HUDEP-2 (cell line): ENCODE data around the gene TMEM187.

Experiments
- DNase-seq, 76 experiments: peaks; one replicate each; lab custom pipeline; 2025; ENCODE audit not compliant: unreplicated experiment in 76 of 76; lab: John Stamatoyannopoulos, UW

The TMEM187 gene

DNA sequence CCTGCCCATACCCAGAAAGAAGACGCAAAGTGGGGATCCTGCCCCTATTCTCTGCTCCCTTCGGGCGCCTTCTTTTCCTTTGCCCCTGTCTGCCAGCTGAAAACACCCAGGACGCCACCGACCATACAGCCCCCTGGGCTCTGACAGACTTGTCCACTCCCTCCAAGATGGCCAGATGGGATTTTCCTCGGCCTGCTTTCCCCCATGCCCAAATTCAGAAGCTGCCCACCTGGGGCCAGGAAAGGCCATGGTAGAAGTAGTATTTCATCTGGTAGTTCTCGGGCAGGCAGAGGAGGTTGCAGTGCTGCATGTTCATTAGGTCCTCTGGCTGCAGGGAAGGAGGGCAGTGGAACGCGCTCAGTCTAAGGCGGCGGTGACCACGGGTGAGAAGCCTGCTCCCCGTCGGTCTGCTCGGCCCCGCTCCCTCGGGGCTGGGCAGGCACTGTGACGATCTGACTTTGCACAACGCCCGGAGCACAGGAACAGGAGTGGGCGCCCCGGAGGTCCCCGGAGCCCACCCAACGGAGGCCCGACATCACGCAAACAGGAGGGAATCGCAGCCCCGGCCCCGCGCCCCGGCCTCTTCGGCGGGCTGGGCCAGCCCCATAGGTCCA is 38.3 kb upstream of the TMEM187 start:
- DNase-seq = no peak

- peak in 61 of 76 experiments; percentile 2 to 75 (median 48) for DNase-seq
Observed at GRCh38 chrX:153934762-153935325, 37.7 kb upstream of the TMEM187 start, which contains the start of gene NAA10. Gene NAA10 (minus strand): TSS chrX:153935037. CDS start chrX:153934904, 133 bp downstream.

DNA sequence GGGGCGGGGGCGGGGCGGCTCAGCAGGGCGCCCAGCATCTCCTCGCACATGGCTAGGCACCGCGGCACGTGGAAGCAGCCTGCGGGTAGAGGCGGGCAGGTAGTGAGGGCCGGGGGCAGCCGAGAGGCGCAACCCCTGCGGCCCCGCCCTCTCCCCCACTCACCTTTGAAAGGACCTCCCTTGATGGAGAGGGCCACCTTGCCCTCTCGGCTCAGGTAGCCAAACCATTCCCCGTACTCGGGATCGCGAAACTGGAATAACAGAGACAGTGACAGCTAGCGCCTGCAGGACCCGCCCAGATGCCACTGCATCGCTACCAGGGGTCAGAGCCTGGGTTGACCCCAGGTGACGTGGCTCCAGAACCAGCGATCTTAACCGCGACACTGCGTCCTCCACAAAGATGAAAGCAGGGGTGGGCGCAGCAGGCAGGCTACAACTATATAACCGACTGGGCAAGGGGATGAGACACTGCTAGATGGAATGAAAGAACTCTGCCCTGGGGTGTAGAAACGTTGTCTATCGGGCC is 37.2 kb upstream of the TMEM187 start:
- no peak for DNase-seq

DNA sequence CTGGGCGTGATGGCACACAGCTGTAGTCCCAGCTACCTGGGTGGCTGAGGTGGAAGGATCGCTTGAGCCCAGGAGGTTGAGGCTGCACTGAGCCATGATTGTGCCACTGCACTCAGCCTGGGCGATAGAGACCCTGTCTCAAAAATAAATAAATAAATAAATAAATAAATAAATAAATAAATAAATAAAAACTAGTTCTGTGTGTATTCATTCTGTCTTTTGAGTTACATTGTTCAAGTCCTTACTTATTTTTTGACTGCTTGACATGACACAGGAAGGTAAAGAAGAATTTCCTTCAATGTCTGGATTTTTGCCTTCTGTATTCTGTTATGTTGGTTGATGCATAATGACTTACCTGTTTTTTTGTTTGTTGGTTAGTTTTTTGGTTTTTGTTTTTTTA is 35.5 kb upstream of the TMEM187 start:
- DNase-seq = no peak

- no peak for DNase-seq
Observed at GRCh38 chrX:153938226-153938786, 34.2 kb upstream of the TMEM187 start.

DNA sequence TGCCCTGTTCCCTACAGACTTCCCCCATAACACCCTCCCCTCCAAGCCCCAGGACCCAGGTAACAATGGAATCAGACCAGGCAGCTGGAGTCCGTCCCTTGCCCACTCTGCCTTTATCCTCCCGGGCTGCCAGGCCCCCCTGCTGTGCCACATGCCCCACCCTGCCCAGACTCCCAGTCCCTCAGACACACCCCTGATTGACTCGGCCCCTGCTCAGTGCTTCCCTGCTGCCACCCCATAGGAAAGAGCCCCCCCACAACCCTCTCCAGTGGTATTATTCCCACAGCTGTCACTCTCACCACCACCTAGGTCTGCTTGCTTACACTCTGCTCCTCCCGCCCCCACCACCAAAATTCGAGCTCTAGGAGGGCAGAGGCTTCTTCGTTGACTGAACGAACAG is 33.0 kb upstream of the TMEM187 start:
- no peak for DNase-seq

- peak in 1 of 76 experiments; percentile 0 for DNase-seq
Observed at GRCh38 chrX:153941336-153942252, 31.0 kb upstream of the TMEM187 start.

- peak in 34 of 76 experiments; percentile 0 to 50 (median 20) for DNase-seq
Observed at GRCh38 chrX:153944140-153944799, 28.3 kb upstream of the TMEM187 start, which contains the start of gene RENBP. Gene RENBP (minus strand): TSS chrX:153944643. CDS start chrX:153944610, 33 bp downstream.

GRCh38 chrX:153944800-153945150 is 27.8 kb upstream of the TMEM187 start:
- DNase-seq = no peak

DNA sequence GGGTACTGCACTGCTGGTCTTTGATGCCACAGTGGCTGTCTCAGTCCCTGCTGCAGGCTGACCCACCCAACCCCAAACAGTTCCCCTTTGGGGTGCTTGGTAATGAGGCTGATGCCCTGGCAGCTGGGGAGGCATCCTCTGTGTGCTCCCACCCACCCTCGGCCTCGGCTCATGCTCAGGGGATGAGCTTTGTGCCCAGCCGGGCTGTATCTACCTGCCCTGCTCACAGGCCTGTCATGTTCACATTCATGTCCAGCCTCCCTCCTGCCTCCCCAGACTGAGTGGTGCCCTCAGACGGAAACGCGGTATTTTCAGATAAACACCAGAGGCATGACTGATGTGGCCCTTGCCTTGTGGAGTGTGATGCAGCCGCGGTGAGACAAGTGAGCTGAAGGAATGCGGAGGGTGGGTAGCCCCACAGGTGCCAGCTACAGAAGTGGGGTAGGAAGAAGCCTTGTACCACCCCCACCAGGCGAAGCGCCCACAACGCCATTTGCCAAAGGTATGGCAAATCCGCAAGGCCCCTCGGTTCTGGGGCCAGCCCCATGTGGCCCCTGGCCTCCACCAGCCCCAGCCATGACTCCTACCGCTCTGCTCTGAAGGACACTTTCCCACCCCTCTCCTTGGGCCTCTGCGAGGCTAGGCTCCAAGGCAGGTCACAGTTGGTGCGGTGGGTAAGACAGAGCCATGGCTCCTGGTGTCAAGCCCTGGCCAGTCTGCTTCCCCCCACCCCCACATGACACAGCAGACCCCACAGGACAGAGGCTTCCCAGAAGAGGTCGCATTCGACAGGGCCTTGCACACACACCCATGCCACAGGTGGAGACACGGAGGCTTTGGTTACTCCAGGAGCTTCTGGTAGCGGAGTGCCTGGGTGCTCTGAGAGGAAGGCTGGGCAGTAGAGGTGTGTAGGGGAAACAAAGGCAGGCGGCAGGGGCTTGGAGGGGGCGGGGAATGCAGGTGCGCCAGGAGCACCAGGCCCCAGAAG is 26.3 kb upstream of the TMEM187 start:
- DNase-seq = no peak

- peak in 70 of 76 experiments; percentile 4 to 80 (median 58) for DNase-seq
Observed at GRCh38 chrX:153947009-153947769, 25.4 kb upstream of the TMEM187 start.

DNA sequence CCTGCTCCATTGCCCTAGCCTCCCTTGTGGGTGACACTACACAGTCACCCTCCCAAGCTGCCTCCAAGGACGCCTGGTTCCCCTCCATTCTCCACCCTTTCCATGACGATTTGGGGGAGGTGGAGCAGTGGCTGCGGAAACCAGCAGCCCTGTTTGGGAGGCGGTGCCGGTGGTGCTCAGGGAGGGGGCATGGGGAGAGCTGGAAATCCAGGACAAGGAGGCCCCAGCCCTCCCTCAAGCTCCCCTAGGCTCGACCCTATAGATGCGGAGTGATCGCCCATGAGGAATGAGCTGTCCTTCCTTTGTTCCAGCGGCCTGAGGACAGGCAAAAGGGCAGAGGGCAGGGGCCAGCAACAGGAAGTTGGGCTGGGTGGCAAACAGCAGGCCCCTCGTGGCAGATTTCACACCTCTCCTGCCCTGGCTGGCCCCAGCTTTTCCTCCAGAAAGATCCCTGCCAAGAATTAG is 24.5 kb upstream of the TMEM187 start:
- no peak for DNase-seq

DNA sequence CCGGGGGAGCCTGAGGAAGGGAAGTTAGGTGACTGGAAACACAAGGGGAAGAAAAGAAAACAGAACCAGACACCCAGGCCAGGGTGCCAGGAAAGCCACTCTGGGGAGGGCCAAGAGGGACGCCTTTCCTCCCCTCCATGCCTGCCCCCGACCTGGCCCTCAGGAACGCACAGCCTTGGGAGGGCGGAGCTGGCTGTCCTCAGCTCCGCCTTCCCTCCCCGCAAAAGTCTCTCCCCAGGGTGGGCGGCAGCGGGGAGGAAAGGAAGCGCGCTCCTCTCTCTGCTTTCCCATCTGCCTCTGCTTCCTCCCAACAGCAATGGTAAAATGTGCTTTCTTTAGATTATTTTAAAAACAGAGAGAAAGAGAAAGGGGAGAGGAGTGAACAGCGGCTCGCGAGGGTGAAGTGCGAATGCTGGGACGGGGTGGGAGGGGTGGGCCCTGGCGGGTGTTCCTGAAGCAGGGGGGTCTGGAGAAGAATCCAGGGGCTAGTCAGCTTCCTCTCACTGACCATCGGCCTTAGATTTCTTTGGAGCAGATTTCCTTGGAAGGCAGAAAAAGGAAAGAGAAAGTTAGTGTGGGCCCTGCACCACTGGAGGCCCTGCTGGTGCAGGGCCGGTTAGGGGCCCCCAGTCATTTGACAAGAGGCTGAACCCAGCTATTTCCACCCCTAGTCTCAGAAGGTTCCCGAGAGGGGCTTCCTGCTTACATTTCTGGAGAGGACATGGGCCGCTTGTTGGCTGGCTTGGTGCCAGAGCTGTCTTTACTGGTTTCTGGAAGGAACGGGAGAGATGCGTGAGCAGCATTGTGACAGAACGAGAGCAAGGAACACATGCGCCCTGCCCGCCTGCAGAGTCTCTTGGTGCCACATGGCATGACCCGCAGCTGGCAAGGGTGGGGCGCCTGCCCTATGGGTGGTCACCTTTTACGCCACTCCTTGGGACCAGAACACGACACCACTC is 23.4 kb upstream of the TMEM187 start:
- no peak for DNase-seq

GRCh38 chrX:153950127-153950526 is 22.4 kb upstream of the TMEM187 start:
- no peak for DNase-seq

DNA sequence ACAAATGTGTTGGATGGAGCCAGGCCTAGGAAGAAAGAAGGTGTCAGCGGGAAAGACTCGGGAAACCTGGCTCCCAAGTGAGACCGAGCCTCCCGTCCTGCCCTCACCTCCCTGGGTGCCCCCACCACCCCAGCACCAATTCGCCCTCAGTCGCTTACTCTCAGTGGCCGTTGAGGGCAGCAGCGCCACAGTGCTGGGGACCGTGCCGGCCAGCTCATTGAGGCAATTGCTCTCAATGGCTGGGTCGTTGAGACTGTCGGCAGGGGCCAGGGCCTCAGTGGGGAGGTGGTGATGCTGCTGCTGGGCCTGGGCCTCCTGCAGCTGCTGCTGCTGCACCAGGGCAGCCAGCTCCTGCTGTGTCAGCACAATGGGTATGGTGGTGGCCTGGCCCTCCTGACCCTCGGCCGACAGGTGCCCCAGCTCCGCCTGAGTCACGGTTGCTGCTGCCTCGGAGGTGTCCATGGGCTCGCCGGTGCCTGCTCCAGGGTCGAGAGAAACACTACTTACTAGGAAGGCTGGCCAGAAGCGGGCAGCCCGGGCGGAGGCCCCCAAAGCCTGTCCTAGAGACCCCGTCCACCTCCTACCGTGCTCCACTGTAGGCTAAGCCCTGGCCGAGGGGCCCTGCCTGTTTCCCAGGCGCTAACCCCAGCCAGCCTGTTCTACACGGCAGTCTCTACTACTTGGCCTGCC is 20.7 kb upstream of the TMEM187 start:
- DNase-seq = no peak

GRCh38 chrX:153952373-153953026 is 20.1 kb upstream of the TMEM187 start:
- no peak for DNase-seq
